ENCODE data around the gene SH3YL1. TPM values are rescaled to one million over a fixed set of nuclear protein-coding genes. Genes with fewer than 3 reads are reported as not detected.

Gene SH3YL1
- total and polyA plus RNA-seq, 3 experiments from 2014 or later: 16.6 to 21.8 (median 19.7) TPM

GRCh38 chr2:203401-203800 lies 60.4 kb downstream of the SH3YL1 start:
- H3K27me3 ChIP-seq (ENCODE audit: insufficient read depth, low read length, poor library complexity, severe bottlenecking): no peaks in the 10 kb centered on the region
- H3K36me3 ChIP-seq (ENCODE audit: insufficient read depth, low read length): no peaks in the 10 kb centered on the region
- no peak overlapping the region for H3K27ac ChIP-seq (ENCODE audit: low read depth, low read length)
- H3K4me3 Mint-ChIP-seq: no peak overlapping the region
- peaks cover 0 to 8% (median 3%) of the 10 kb centered on the region in 5 donors for H3K9me3 Mint-ChIP-seq
- ChIA-PET CTCF (no interaction called here), POLR2A (no interaction called here)
- peaks cover 9 to 20% (median 14%) of the 10 kb centered on the region in 3 donors for H3K4me1 Mint-ChIP-seq
- peaks cover 7% of the 10 kb centered on the region for H3K4me1 ChIP-seq (ENCODE audit: insufficient read depth, low read length)
- no peak for DNase-seq
- peaks cover 0 to 7% (median 1%) of the 10 kb centered on the region in 3 donors for H3K36me3 Mint-ChIP-seq
- H3K27ac Mint-ChIP-seq: peak overlapping the region in 1 of 8 donors; percentile 52
- no peaks in the 10 kb centered on the region for H3K9me3 ChIP-seq (ENCODE audit: low read length)
- peaks cover 4 to 13% of the 10 kb centered on the region in 2 donors for H3K27me3 Mint-ChIP-seq
- no peak overlapping the region for H3K4me3 ChIP-seq (ENCODE audit: low read length)

DNA sequence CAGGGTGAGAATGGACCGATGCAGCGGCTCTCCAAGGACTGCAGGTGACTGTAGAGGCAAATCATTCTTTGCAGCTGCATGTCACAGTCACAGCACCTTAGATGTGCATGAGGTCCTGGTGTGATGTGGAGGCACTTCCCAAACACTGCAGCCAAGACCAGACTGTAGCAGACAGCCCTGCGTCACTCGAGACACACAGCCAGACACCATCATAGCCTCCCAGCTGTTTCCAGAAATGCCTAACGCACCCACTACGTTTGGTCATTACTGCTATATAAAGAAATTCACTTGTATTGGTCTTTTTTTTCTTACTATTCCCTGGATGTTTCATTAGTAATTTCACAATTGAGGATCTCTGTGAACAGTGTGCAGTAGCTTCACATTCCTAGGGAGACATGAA lies 60.9 kb downstream of the SH3YL1 start:
- no peaks in the 10 kb centered on the region for H3K36me3 ChIP-seq (ENCODE audit: insufficient read depth, low read length)
- peaks cover 7% of the 10 kb centered on the region for H3K4me1 ChIP-seq (ENCODE audit: insufficient read depth, low read length)
- Mint-ChIP-seq H3K36me3 (peaks cover 0 to 7% (median 1%) of the 10 kb centered on the region in 3 donors), H3K27me3 (peaks cover 4 to 13% of the 10 kb centered on the region in 2 donors), H3K27ac (peak overlapping the region in 3 of 8 donors; percentile 13 to 63 (median 38)), H3K9me3 (peaks cover 0 to 4% (median 3%) of the 10 kb centered on the region in 5 donors), H3K4me1 (peaks cover 9 to 16% (median 9%) of the 10 kb centered on the region in 3 donors), H3K4me3 (peak overlapping the region in 1 of 7 donors; percentile 28)
- no peak for DNase-seq
- ChIA-PET POLR2A (no interaction called here), CTCF (no interaction called here)
- H3K4me3 ChIP-seq (ENCODE audit: low read length): no peak overlapping the region
- no peak overlapping the region for H3K27ac ChIP-seq (ENCODE audit: low read depth, low read length)
- no peaks in the 10 kb centered on the region for H3K27me3 ChIP-seq (ENCODE audit: insufficient read depth, low read length, poor library complexity, severe bottlenecking)
- no peaks in the 10 kb centered on the region for H3K9me3 ChIP-seq (ENCODE audit: low read length)

GRCh38 chr2:201648-202433 lies 62.0 kb downstream of the SH3YL1 start:
- CTCF ChIA-PET: no interaction called here
- Mint-ChIP-seq H3K4me3 (peak overlapping the region in 1 of 7 donors; percentile 29), H3K4me1 (peaks cover 7 to 13% (median 9%) of the 10 kb centered on the region in 3 donors), H3K27me3 (peaks cover 4 to 13% of the 10 kb centered on the region in 2 donors), H3K27ac (peak overlapping the region in 1 of 8 donors; percentile 44), H3K9me3 (peaks cover 0 to 4% (median 3%) of the 10 kb centered on the region in 5 donors), H3K36me3 (peaks cover 0 to 7% (median 1%) of the 10 kb centered on the region in 3 donors)
- H3K4me1 ChIP-seq (ENCODE audit: insufficient read depth, low read length): peaks cover 7% of the 10 kb centered on the region
- no peaks in the 10 kb centered on the region for H3K36me3 ChIP-seq (ENCODE audit: insufficient read depth, low read length)
- no peaks in the 10 kb centered on the region for H3K27me3 ChIP-seq (ENCODE audit: insufficient read depth, low read length, poor library complexity, severe bottlenecking)
- H3K4me3 ChIP-seq (ENCODE audit: low read length): no peak overlapping the region
- no peak for DNase-seq
- no peaks in the 10 kb centered on the region for H3K9me3 ChIP-seq (ENCODE audit: low read length)
- no peak overlapping the region for H3K27ac ChIP-seq (ENCODE audit: low read depth, low read length)
- POLR2A ChIA-PET: no interaction called here

DNA sequence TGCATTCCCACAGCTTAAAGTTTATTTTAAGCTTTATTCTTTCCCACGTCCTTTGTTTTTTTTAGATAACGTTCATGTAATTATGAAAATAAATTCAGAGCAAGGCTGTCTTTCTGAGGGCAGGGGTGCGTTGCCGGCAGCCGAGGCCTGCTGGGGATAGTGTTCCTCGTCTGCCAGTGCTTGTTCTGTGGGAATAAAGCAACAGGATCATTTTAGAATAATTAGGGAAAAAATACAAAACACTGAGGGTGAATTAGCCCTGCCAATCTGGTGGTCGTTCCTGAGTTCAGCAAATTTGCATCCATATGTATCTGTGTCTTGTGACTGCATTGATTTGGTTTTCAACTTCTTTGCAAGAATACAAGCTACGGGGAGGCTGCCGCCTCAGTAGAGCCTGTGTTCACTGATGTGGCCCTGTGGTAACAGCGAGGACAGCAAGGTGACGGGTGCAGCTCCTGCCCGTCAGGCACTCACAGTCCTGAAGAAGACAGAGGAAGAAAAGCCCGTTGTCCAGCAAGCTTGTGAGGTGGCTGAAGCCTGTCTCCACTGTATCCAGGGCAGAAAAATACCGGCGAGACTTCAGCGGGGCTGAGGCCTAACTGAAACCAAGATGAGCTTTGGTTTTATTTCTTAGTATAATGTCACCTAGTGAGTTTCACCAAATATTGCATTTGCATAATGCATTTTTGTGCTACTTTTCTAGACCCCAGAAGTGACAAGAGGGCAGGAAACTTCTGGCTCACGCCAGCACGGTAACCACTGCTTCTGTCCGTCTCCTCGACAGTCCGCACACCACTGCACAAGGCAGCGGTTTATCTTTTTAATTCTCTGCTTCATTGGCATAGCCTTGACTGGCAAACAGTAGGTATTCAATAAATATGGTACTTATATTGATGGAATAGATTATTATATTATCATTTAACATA lies 64.5 kb downstream of the SH3YL1 start:
- no peaks in the 10 kb centered on the region for H3K36me3 ChIP-seq (ENCODE audit: insufficient read depth, low read length)
- no peak overlapping the region for H3K27ac ChIP-seq (ENCODE audit: low read depth, low read length)
- H3K4me1 ChIP-seq (ENCODE audit: insufficient read depth, low read length): peaks cover 7% of the 10 kb centered on the region
- H3K4me1 Mint-ChIP-seq: peaks cover 8 to 10% (median 10%) of the 10 kb centered on the region in 3 donors
- POLR2A ChIA-PET: no interaction called here
- H3K4me3 ChIP-seq (ENCODE audit: low read length): no peak overlapping the region
- no peak for DNase-seq
- H3K27me3 Mint-ChIP-seq: peaks cover 4 to 9% of the 10 kb centered on the region in 2 donors
- CTCF ChIA-PET: no interaction called here
- no peaks in the 10 kb centered on the region for H3K9me3 ChIP-seq (ENCODE audit: low read length)
- peaks cover 0 to 1% (median 0%) of the 10 kb centered on the region in 5 donors for H3K9me3 Mint-ChIP-seq
- H3K27me3 ChIP-seq (ENCODE audit: insufficient read depth, low read length, poor library complexity, severe bottlenecking): no peaks in the 10 kb centered on the region
- peaks cover 0 to 6% (median 1%) of the 10 kb centered on the region in 3 donors for H3K36me3 Mint-ChIP-seq
- no peak overlapping the region for H3K27ac Mint-ChIP-seq
- no peak overlapping the region for H3K4me3 Mint-ChIP-seq

- H3K27ac Mint-ChIP-seq: peak overlapping the region in 4 of 8 donors; percentile 7 to 52 (median 35)
- ChIA-PET POLR2A (no interaction called here), CTCF (no interaction called here)
- H3K4me3 Mint-ChIP-seq: peak overlapping the region in 1 of 7 donors; percentile 16
- peaks cover 23 to 24% (median 23%) of the 10 kb centered on the region in 3 donors for H3K4me1 Mint-ChIP-seq
- H3K4me1 ChIP-seq (ENCODE audit: insufficient read depth, low read length): peaks cover 18% of the 10 kb centered on the region
- H3K27me3 Mint-ChIP-seq: peaks cover 0 to 2% of the 10 kb centered on the region in 2 donors
- no peaks in the 10 kb centered on the region for H3K27me3 ChIP-seq (ENCODE audit: insufficient read depth, low read length, poor library complexity, severe bottlenecking)
- H3K4me3 ChIP-seq (ENCODE audit: low read length): no peak overlapping the region
- no peaks in the 10 kb centered on the region for H3K36me3 ChIP-seq (ENCODE audit: insufficient read depth, low read length)
- H3K36me3 Mint-ChIP-seq: peaks cover 0 to 1% (median 0%) of the 10 kb centered on the region in 3 donors
- DNase-seq: no peak
- H3K27ac ChIP-seq (ENCODE audit: low read depth, low read length): no peak overlapping the region
- H3K9me3 Mint-ChIP-seq: peaks cover 0 to 1% (median 0%) of the 10 kb centered on the region in 5 donors
- no peaks in the 10 kb centered on the region for H3K9me3 ChIP-seq (ENCODE audit: low read length)
These were observed 67.4 kb downstream of the SH3YL1 start for GRCh38 chr2:196406-196805.

DNA sequence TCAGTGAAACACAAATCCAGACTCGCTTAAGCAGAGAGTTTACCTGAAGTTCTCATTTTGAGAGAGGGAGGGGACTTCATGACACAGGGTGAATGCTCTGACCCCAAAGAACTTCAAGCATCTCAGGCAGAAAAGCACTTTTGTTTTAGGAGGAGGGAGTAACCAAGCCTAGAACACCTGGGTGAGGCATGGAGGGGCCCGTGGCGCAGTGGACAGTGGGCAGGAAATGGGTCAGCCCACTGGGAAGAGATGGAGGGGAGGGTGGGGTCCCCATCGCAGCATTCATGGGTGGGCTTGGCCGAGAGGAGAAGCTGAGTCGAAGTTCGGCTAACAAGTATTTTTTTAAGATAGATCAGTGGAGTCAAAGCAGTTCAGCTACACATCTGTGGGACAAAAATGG lies 67.9 kb downstream of the SH3YL1 start:
- CTCF ChIA-PET: no interaction called here
- POLR2A ChIA-PET: no interaction called here
- no peaks in the 10 kb centered on the region for H3K36me3 Mint-ChIP-seq

GRCh38 chr2:193141-193671 lies 70.6 kb downstream of the SH3YL1 start:
- peak in 4 of 5 donors; percentile 45 to 77 (median 59) for DNase-seq
- H3K27ac ChIP-seq (ENCODE audit: low read depth, low read length): peak overlapping the region; percentile 12

More for the DNA sequence above, 67.9 kb downstream of the SH3YL1 start:
- Mint-ChIP-seq H3K4me1 (peaks cover 23 to 24% (median 23%) of the 10 kb centered on the region in 3 donors), H3K4me3 (no peak overlapping the region), H3K27ac (peak overlapping the region in 4 of 8 donors; percentile 5 to 44 (median 26)), H3K9me3 (peaks cover 0 to 1% (median 0%) of the 10 kb centered on the region in 5 donors), H3K27me3 (peaks cover 0 to 2% of the 10 kb centered on the region in 2 donors)
- no peaks in the 10 kb centered on the region for H3K36me3 ChIP-seq (ENCODE audit: insufficient read depth, low read length)
- no peaks in the 10 kb centered on the region for H3K27me3 ChIP-seq (ENCODE audit: insufficient read depth, low read length, poor library complexity, severe bottlenecking)
- peaks cover 18% of the 10 kb centered on the region for H3K4me1 ChIP-seq (ENCODE audit: insufficient read depth, low read length)
- no peak overlapping the region for H3K27ac ChIP-seq (ENCODE audit: low read depth, low read length)
- H3K4me3 ChIP-seq (ENCODE audit: low read length): no peak overlapping the region
- DNase-seq: no peak
- H3K9me3 ChIP-seq (ENCODE audit: low read length): no peaks in the 10 kb centered on the region

More at GRCh38 chr2:193141-193671, 70.6 kb downstream of the SH3YL1 start:
- Histone ChIP-seq H3K4me3 (ENCODE audit: low read length) (no peak overlapping the region), H3K36me3 (ENCODE audit: insufficient read depth, low read length) (no peaks in the 10 kb centered on the region), H3K4me1 (ENCODE audit: insufficient read depth, low read length) (peaks cover 18% of the 10 kb centered on the region), H3K27me3 (ENCODE audit: insufficient read depth, low read length, poor library complexity, severe bottlenecking) (no peaks in the 10 kb centered on the region), H3K9me3 (ENCODE audit: low read length) (peaks cover 3% of the 10 kb centered on the region)
- POLR2A ChIA-PET: interaction anchor here (1.4 kb wide), 1 partner anchor 16 kb away, joined by 6 read pairs; no protein-coding TSS in a partner anchor
- CTCF ChIA-PET: interaction anchor here (0.9 kb wide), 1 partner anchor 17 kb away, joined by 4 read pairs; no protein-coding TSS in a partner anchor
- H3K4me1 Mint-ChIP-seq: peaks cover 23 to 24% (median 23%) of the 10 kb centered on the region in 3 donors
- H3K27ac Mint-ChIP-seq: peak overlapping the region; percentile 41 to 95 (median 88)
- peaks cover 0 to 3% (median 0%) of the 10 kb centered on the region in 3 donors for H3K36me3 Mint-ChIP-seq
- peaks cover 2 to 3% of the 10 kb centered on the region in 2 donors for H3K27me3 Mint-ChIP-seq
- H3K4me3 Mint-ChIP-seq: peak overlapping the region; percentile 57 to 88 (median 70)
- peaks cover 0 to 3% (median 2%) of the 10 kb centered on the region in 5 donors for H3K9me3 Mint-ChIP-seq
